K562 (cell line): Measurements from ENCODE around the gene MMP24. TPM values are rescaled to one million over a fixed set of nuclear protein-coding genes. Genes with fewer than 3 reads are reported as not detected.
A peak's percentile ranks its signal among the peaks of the same experiment; 100 is the strongest.

Source experiments
- AFF4 ChIP-seq: sonication (generic); formaldehyde crosslinking; IDR thresholded peaks from 2 replicates; pipeline ENCODE4 v1.8.0; 2023; ENCODE audit warnings: mild to moderate bottlenecking, missing genetic modification reagents
- ARNT ChIP-seq, 2 experiments: fragments of 450-650 bp; IDR thresholded peaks; 2 replicates each; pipeline ENCODE4 v1.6.1; 2016; ENCODE audit warnings: mild to moderate bottlenecking in 1 of 2
- BRD9 ChIP-seq: fragments of 450-650 bp; IDR thresholded peaks from 2 replicates; pipeline ENCODE4 v1.6.1; 2018; ENCODE audit warnings: low read depth; ENCODE audit not compliant: partially characterized antibody
- CBX1 ChIP-seq: sonication (generic); IDR thresholded peaks from 2 replicates; pipeline ENCODE4 v1.6.1; 2016; ENCODE audit warnings: antibody characterized with exemption, low read depth, mild to moderate bottlenecking
- FOXK2 ChIP-seq, 2 experiments: fragments of 450-650 bp; IDR thresholded peaks in 1 of 2; conservative IDR thresholded peaks in 1 of 2; 2 replicates each; pipeline ENCODE4 v1.6.1; 2016; ENCODE audit warnings: low read depth in 2 of 2, mild to moderate bottlenecking in 1 of 2
- NCOR1 ChIP-seq: fragments of 450-650 bp; IDR thresholded peaks from 2 replicates; pipeline ENCODE4 v1.6.1; 2016; ENCODE audit warnings: mild to moderate bottlenecking, moderate library complexity
- NFE2L1 ChIP-seq: fragments of 450-650 bp; IDR thresholded peaks from 2 replicates; pipeline ENCODE4 v1.6.1; 2016; ENCODE audit warnings: missing genetic modification characterization, low read depth, mild to moderate bottlenecking, missing compliant biosample characterization, moderate library complexity, borderline replicate concordance
- NUFIP1 ChIP-seq: fragments of 450-650 bp; IDR thresholded peaks from 2 replicates; pipeline ENCODE4 v1.6.1; 2018; ENCODE audit not compliant: partially characterized antibody
- PPARD ChIP-seq: fragments of 250-450 bp; sonication (Bioruptor Pico); IDR thresholded peaks from 2 replicates; pipeline ENCODE4 v1.8.0; 2022; ENCODE audit warnings: inconsistent platforms, mild to moderate bottlenecking, moderate library complexity
- SRSF9 ChIP-seq: fragments of 200-400 bp; formaldehyde crosslinking; IDR thresholded peaks from 2 replicates; pipeline ENCODE4 v1.6.1; 2017; ENCODE audit warnings: low read depth, low read length, borderline replicate concordance
- STAG1 ChIP-seq: sonication (generic); formaldehyde crosslinking; IDR thresholded peaks from 2 replicates; pipeline ENCODE4 v1.5.0; 2020; ENCODE audit warnings: missing genetic modification reagents, borderline replicate concordance
- ZNF280A ChIP-seq: fragments of 450-650 bp; IDR thresholded peaks from 2 replicates; pipeline ENCODE4 v1.6.1; 2018; ENCODE audit warnings: mild to moderate bottlenecking, low read depth; ENCODE audit not compliant: partially characterized antibody
- ZNF316 ChIP-seq: fragments of 450-650 bp; IDR thresholded peaks from 2 replicates; pipeline ENCODE4 v1.6.1; 2016
- ZNF644 ChIP-seq: fragments of 200-800 bp; sonication (Bioruptor generic); IDR thresholded peaks from 2 replicates; pipeline ENCODE4 v1.6.1; 2016; ENCODE audit warnings: low read depth, missing genetic modification characterization, missing compliant biosample characterization
- ZNF766 ChIP-seq: fragments of 200-800 bp; sonication (Bioruptor generic); conservative IDR thresholded peaks from 2 replicates; pipeline ENCODE4 v1.6.1; 2016; ENCODE audit warnings: missing genetic modification characterization, missing compliant biosample characterization
- polyA plus RNA-seq, 8 experiments: library from polyadenylated mRNA; depleted of rRNA in 4 of 8; stranded (reverse) in 5 of 8; unstranded in 3 of 8; fragments of >200 nt; fragmentation: Nextera tagmentation in 2 of 8; fragmentation: Illumina TruSeq in 1 of 8; extraction: Ambion mirVana in 2 of 8; extraction: Trizol in 1 of 8; gene quantifications; 2 replicates each; pipeline versions ENCODE4 v1.2.1 to v1.2.3, GENCODE V29; 2011 to 2014; ENCODE audit warnings: inconsistent platforms in 1 of 8, missing spikeins in 1 of 8
- total RNA-seq, 7 experiments: library from RNA; depleted of rRNA in 6 of 7; stranded (reverse); fragments of >200 nt in 6 of 7; fragmentation: Illumina TruSeq in 2 of 7; extraction: Trizol in 2 of 7; gene quantifications; 2 replicates each; pipeline versions ENCODE4 v1.2.1 to v1.2.3, GENCODE V29; 2011 to 2021; ENCODE audit warnings: low replicate concordance in 1 of 7
- TF ChIP-seq, protein P1 (sequence below), 2 experiments: fragments of 450-650 bp in 1 of 2; sonication (generic) in 1 of 2; formaldehyde crosslinking; conservative IDR thresholded peaks; 2 replicates each; pipeline versions ENCODE4 v1.4.0 to v1.8.1; 2020 to 2022; ENCODE audit warnings: mild to moderate bottlenecking in 1 of 2, missing genetic modification reagents in 1 of 2

MMP24 gene
- total and polyA plus RNA-seq, 9 of the 15 experiments (the other 6 are each of a cell fraction or from before 2014, with no cell fraction given) = 0.03 to 0.07 (median 0.03) TPM; not detected in 6

GRCh38 chr20:35285806-35286076, 59.3 kb downstream of the MMP24 start (continued):
- TF ChIP-seq, protein P1, sequence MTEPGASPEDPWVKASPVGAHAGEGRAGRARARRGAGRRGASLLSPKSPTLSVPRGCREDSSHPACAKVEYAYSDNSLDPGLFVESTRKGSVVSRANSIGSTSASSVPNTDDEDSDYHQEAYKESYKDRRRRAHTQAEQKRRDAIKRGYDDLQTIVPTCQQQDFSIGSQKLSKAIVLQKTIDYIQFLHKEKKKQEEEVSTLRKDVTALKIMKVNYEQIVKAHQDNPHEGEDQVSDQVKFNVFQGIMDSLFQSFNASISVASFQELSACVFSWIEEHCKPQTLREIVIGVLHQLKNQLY (CRISPR knock-in tag; conservative IDR thresholded peaks at IDR 0.05) = no peak
- TF ChIP-seq ARNT (IDR thresholded peaks at IDR 0.05) (peak in 1 of 2 experiments; percentile 44; a peak in 1 of 4 replicates), SRSF9 (no peak), ZNF644 (tag) (no peak), NCOR1 (no peak), ZNF280A (no peak), PPARD (CRISPR knock-in tag) (no peak), ZNF766 (CRISPR knock-in tag) (no peak), NFE2L1 (tag) (peak; percentile 93), NUFIP1 (peak; percentile 83), CBX1 (no peak), ZNF316 (peak; percentile 100), FOXK2 (conservative IDR thresholded peaks at IDR 0.05 in 1 of 2, IDR thresholded peaks at IDR 0.05 in 1 of 2; ENCODE audit: low read depth in 2 of 2) (peak; percentile 48 to 64; a peak in 1 of 4 replicates), BRD9 (peak; percentile 68), STAG1 (CRISPR knock-in tag) (no peak), AFF4 (CRISPR knock-in tag) (no peak)
